Measurements from ENCODE around the gene AP3M1.

DNA sequence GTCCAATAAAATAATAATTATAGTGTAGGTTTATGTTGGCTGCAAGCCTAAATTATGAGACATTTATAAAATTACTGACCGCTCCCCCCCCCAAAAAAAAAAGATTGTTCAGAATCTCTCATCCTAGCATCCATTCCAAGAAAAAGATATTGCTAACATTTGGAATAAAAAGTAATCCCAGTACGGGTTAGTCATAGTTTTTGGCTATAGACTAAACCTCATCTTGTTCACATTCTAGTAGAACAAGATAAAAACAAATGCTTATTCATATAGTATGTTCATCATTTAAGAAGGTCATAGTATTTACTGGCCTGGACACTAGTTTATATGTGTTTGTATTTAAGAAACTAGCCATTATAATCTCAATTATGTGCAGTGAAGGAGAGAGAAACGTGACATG is 44.4 kb upstream of the AP3M1 start:
- no peak for TF ChIP-seq EZH2 (IDR thresholded peaks at IDR 0.05; ENCODE audit: insufficient read depth, poor library complexity, severe bottlenecking)
- no peak for TF ChIP-seq EZH2phosphoT487 (IDR thresholded peaks at IDR 0.05; ENCODE audit: insufficient read depth, low read depth)

All from GM23248 (cell line).